Erythroblast (primary cell): ENCODE measurements around the gene RPUSD3.

ENCODE experiments used
- GATA1 ChIP-seq: IDR thresholded peaks from 2 replicates; pipeline ENCODE4 v1.6.1; 2011; ENCODE audit warnings: low read depth, mild to moderate bottlenecking, control low read depth, low read length, moderate library complexity
- POLR2A ChIP-seq: IDR thresholded peaks from 2 replicates; pipeline ENCODE4 v1.6.1; 2011; ENCODE audit warnings: mild to moderate bottlenecking, low read length

DNA sequence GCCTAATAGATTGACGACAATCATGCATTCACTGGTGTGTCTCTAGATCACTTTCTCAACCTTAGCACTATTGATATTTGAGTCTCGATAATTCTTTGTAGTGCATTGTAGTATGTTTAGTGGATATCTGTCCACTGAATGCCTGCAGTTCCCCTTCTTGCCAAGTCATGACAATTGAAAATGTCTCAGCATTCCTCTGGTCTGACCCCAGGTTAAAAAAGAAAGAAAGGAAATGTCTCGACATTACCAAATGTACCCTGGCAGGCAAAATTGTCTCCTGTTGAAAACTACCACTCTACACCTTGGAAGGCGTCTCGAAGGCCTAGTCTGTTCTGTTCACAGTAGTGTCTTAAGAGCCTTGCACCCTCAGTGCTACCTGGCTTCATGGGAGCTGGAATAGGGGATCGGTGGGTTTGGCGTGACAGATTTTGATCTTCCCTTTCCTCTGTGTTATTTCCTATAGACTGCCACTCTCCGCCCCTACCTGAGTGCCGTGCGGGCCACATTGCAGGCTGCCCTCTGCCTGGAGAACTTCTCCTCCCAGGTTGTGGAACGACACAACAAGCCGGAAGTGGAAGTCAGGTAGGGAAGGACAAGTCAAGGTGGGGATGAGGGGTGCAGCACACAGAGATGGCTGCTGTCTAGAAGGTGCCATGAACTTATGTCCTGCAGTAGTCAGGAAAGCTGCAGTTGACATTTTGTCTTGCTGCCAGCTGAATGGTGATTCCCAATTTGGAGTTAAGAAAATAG lies 46.4 kb downstream of the RPUSD3 start:
- TF ChIP-seq POLR2A (no peak), GATA1 (no peak)
